Keratinocyte (primary cell): ENCODE results near the gene TIMM10. TPM values are rescaled to one million over a fixed set of nuclear protein-coding genes. Genes with fewer than 3 reads are reported as not detected.

Experiments used
- DNase-seq: peaks from one replicate; pipeline ENCODE4 v3.0.0-alpha.2; 2011; ENCODE audit warnings: low read depth, missing footprints, low spot score
- FAIRE-seq: peaks from 2 replicates; lab custom pipeline; 2011; peaks lifted over from hg19 to GRCh38; lab: Jason Lieb, UNC
- H2AFZ ChIP-seq: 2 replicates; pipeline ENCODE4 v1.6.0; 2012; ENCODE audit warnings: low read length, control low read depth, inconsistent platforms; ENCODE audit not compliant: control insufficient read depth
- H3K27ac ChIP-seq: 2 replicates; pipeline ENCODE4 v1.5.1; 2011; ENCODE audit warnings: low read length; ENCODE audit not compliant: control insufficient read depth, insufficient read depth
- H3K27me3 ChIP-seq: 3 replicates; pipeline ENCODE4 v1.6.0; 2011; ENCODE audit warnings: low read length; ENCODE audit not compliant: control insufficient read depth, insufficient read depth; ENCODE audit errors: extremely low read depth
- H3K36me3 ChIP-seq, 2 experiments: 2 replicates in 1 of 2; 3 replicates in 1 of 2; pipeline ENCODE4 v1.5.1; 2011; ENCODE audit warnings: low read length in 2 of 2, mild to moderate bottlenecking in 1 of 2; ENCODE audit not compliant: control insufficient read depth in 2 of 2, insufficient read depth in 2 of 2; ENCODE audit errors: extremely low read depth in 1 of 2
- H3K4me1 ChIP-seq: 3 replicates; pipeline ENCODE4 v1.5.1; 2011; ENCODE audit warnings: low read length; ENCODE audit not compliant: control insufficient read depth, insufficient read depth; ENCODE audit errors: extremely low read depth
- H3K4me2 ChIP-seq: 3 replicates; pipeline ENCODE4 v1.6.0; 2011; ENCODE audit warnings: low read depth, low read length; ENCODE audit not compliant: control insufficient read depth, insufficient read depth; ENCODE audit errors: extremely low read depth
- H3K4me3 ChIP-seq, 3 experiments: fragments of 200-600 bp in 1 of 3; sonication (generic) in 1 of 3; 2 replicates in 2 of 3; 3 replicates in 1 of 3; pipeline ENCODE4 v1.5.1; 2011 to 2016; ENCODE audit warnings: low read length in 3 of 3, mild to moderate bottlenecking in 3 of 3, control low read depth in 2 of 3, inconsistent platforms in 1 of 3, low read depth in 1 of 3, mixed read lengths in 1 of 3, mixed run types in 1 of 3, moderate library complexity in 1 of 3; ENCODE audit not compliant: control insufficient read depth in 2 of 3, insufficient read depth in 2 of 3; ENCODE audit errors: extremely low read depth in 1 of 3
- H3K79me2 ChIP-seq: 2 replicates; pipeline ENCODE4 v1.6.0; 2012; ENCODE audit warnings: low read length; ENCODE audit not compliant: control insufficient read depth, insufficient read depth
- H3K9ac ChIP-seq: 3 replicates; pipeline ENCODE4 v1.6.0; 2011; ENCODE audit warnings: low read length; ENCODE audit not compliant: control insufficient read depth, insufficient read depth; ENCODE audit errors: extremely low read depth
- H3K9me1 ChIP-seq: 3 replicates; pipeline ENCODE4 v1.6.0; 2011; ENCODE audit warnings: low read length; ENCODE audit not compliant: control insufficient read depth, insufficient read depth; ENCODE audit errors: extremely low read depth
- H3K9me3 ChIP-seq: 2 replicates; pipeline ENCODE4 v1.5.1; 2012; ENCODE audit warnings: low read depth, low read length; ENCODE audit not compliant: control insufficient read depth
- H4K20me1 ChIP-seq: 3 replicates; pipeline ENCODE4 v1.6.0; 2011; ENCODE audit warnings: low read length; ENCODE audit not compliant: control insufficient read depth, insufficient read depth; ENCODE audit errors: extremely low read depth
- EZH2 ChIP-seq: IDR thresholded peaks from one replicate; pipeline ENCODE4 v1.6.1; 2012; ENCODE audit warnings: inconsistent platforms, mild to moderate bottlenecking, low read length, moderate library complexity
- dilution Hi-C: fragments of 300-500 bp; cut with MboI; formaldehyde crosslinking; loops from one replicate; pipeline ENCODE4 v1.7.0; 2020; ENCODE audit warnings: low sequenced_read_pairs; ENCODE audit not compliant: extremely low pct_ligation_motif_present
- polyA plus RNA-seq, 5 experiments: library from polyadenylated mRNA; depleted of rRNA in 3 of 5; stranded (reverse) in 3 of 5; stranded (forward) in 1 of 5; unstranded in 1 of 5; fragments of >200 nt; gene quantifications; 1 replicate in 1 of 5; 2 replicates in 3 of 5; 3 replicates in 1 of 5; pipeline versions ENCODE4 v1.2.1 to v1.2.3, GENCODE V29; 2011 to 2012; ENCODE audit warnings: missing spikeins in 2 of 5, low read depth in 1 of 5, low replicate concordance in 1 of 5
- TF ChIP-seq, protein P1 (sequence below), 3 experiments: IDR thresholded peaks in 1 of 3; conservative IDR thresholded peaks in 1 of 3; optimal IDR thresholded peaks in 1 of 3; 2 replicates in 2 of 3; 3 replicates in 1 of 3; pipeline versions ENCODE3 to v1.5.1; 2011; ENCODE audit warnings: low read length in 3 of 3, mild to moderate bottlenecking in 3 of 3, moderate library complexity in 2 of 3, control low read depth in 1 of 3, inconsistent platforms in 1 of 3; ENCODE audit not compliant: insufficient read depth in 2 of 3; ENCODE audit errors: extremely low read depth in 1 of 3

TIMM10 gene
- polyA plus RNA-seq, 1 donor (not counting 4 experiments of a cell fraction or from before 2014, with no cell fraction given), result 92.2 TPM

DNA sequence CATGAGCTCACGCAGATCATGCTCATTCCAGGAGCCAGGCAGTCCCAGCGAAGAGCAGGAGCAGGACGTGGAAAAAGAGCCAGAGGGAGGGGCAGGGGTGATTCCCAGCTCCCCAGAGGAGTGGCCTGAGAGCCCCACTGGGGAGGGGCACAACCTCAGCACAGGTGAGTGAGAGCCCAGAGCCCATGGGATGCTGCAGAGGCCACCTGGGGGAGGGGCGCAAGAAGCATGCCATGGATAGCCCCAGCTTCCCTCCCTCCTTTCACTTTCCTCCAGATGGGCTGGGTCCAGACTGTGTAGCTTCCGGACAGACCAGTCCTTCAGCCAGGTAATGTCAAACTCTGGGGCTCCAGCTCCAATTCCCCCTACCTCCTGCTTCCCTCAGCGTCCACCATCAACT, 13.0 kb upstream of the TIMM10 start:
- H3K4me3 ChIP-seq, result no peak overlapping the region

GRCh38 chr11:57542582-57542981, 12.0 kb upstream of the TIMM10 start:
- Histone ChIP-seq H3K9me3 (no peaks in the 10 kb centered on the region), H3K4me2 (no peak overlapping the region), H4K20me1 (no peaks in the 10 kb centered on the region), H3K27ac (no peak overlapping the region), H3K36me3 (peaks cover 0 to 2% of the 10 kb centered on the region in 2 experiments), H3K79me2 (no peaks in the 10 kb centered on the region), H3K27me3 (peaks cover 4% of the 10 kb centered on the region), H3K9ac (no peak overlapping the region), H3K4me1 (peaks cover 12% of the 10 kb centered on the region), H3K4me3 (no peak overlapping the region), H3K9me1 (no peaks in the 10 kb centered on the region), H2AFZ (no peak overlapping the region)
- DNase-seq (no peak), FAIRE-seq (no peak)
- dilution Hi-C loops, result no loop called here
- TF ChIP-seq, protein P1, sequence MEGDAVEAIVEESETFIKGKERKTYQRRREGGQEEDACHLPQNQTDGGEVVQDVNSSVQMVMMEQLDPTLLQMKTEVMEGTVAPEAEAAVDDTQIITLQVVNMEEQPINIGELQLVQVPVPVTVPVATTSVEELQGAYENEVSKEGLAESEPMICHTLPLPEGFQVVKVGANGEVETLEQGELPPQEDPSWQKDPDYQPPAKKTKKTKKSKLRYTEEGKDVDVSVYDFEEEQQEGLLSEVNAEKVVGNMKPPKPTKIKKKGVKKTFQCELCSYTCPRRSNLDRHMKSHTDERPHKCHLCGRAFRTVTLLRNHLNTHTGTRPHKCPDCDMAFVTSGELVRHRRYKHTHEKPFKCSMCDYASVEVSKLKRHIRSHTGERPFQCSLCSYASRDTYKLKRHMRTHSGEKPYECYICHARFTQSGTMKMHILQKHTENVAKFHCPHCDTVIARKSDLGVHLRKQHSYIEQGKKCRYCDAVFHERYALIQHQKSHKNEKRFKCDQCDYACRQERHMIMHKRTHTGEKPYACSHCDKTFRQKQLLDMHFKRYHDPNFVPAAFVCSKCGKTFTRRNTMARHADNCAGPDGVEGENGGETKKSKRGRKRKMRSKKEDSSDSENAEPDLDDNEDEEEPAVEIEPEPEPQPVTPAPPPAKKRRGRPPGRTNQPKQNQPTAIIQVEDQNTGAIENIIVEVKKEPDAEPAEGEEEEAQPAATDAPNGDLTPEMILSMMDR (optimal IDR thresholded peaks at IDR 0.05 in 1 of 3, IDR thresholded peaks at IDR 0.05 in 1 of 3, conservative IDR thresholded peaks at IDR 0.05 in 1 of 3; ENCODE audit: extremely low read depth in 1 of 3, insufficient read depth in 2 of 3, low read length in 3 of 3), result no peak
- no peak for TF ChIP-seq EZH2

More for the DNA sequence above, 13.0 kb upstream of the TIMM10 start:
- no peak overlapping the region for H3K9ac ChIP-seq
- peak overlapping the region; percentile 27 for H3K4me2 ChIP-seq
- dilution Hi-C loops, result no loop called here
- no peaks in the 10 kb centered on the region for H3K9me3 ChIP-seq
- no peaks in the 10 kb centered on the region for H3K9me1 ChIP-seq
- no peak for DNase-seq
- peaks cover 4% of the 10 kb centered on the region for H3K27me3 ChIP-seq
- H3K27ac ChIP-seq, result no peak overlapping the region
- no peak for FAIRE-seq
- peak overlapping the region; percentile 6 for H2AFZ ChIP-seq
- peaks cover 12% of the 10 kb centered on the region for H3K4me1 ChIP-seq
- H3K36me3 ChIP-seq, result peaks cover 0 to 2% of the 10 kb centered on the region in 2 experiments
- no peak for TF ChIP-seq EZH2
- TF ChIP-seq, protein P1 (optimal IDR thresholded peaks at IDR 0.05 in 1 of 3, IDR thresholded peaks at IDR 0.05 in 1 of 3, conservative IDR thresholded peaks at IDR 0.05 in 1 of 3; ENCODE audit: extremely low read depth in 1 of 3, insufficient read depth in 2 of 3, low read length in 3 of 3), result no peak
- no peaks in the 10 kb centered on the region for H4K20me1 ChIP-seq
- H3K79me2 ChIP-seq, result no peaks in the 10 kb centered on the region
